ENCODE results near the gene TBX4. TPM values are rescaled to one million over a fixed set of nuclear protein-coding genes. Genes with fewer than 3 reads are reported as not detected.

TBX4 gene
- total RNA-seq, 1 donor from 2014 or later = not detected

DNA sequence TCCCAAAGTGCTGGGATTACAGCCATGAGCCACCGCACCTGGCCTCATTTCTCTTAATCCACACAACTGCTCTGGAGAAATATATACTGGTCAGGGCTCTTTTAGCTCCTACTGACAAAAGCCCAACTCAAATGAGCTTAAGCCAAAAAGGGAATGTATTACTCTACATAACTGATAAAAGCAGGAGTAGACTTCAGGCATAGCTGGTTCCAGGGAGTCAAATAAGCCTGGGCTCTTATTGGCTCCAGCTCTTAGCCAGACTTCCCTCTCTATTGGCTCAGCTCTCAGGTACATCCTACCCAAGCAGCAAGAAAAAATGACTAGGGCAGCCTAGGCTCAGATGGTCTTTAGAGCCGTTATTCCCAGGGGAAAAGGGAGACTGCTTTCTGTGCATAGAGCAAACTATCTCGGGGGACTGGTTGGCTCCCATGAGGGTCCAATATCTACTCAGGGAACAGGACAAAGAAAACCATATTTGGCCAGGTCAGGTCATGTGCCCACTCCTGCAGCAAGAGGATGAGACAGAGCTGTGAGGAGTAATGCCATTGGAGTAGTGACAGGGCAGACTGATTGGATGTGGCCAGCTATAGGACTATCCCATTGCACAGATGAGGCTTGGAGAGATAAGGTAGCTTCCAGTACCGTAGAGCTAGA lies 31.4 kb upstream of the TBX4 start:
- Histone ChIP-seq H3K9ac (no peak overlapping the region), H3K27me3 (peaks cover 52% of the 10 kb centered on the region), H3F3A (ENCODE audit: low read depth) (no peaks in the 10 kb centered on the region), H3K27ac (no peak overlapping the region), H4K20me1 (ENCODE audit: low read depth) (no peaks in the 10 kb centered on the region), H3K4me1 (peaks cover 3% of the 10 kb centered on the region), H3K36me3 (no peaks in the 10 kb centered on the region), H3K79me2 (ENCODE audit: low read depth) (no peaks in the 10 kb centered on the region), H3K9me3 (ENCODE audit: low read depth) (no peaks in the 10 kb centered on the region), H3K4me2 (no peak overlapping the region), H2AFZ (replicated peaks) (no peak overlapping the region), H3K4me3 (no peak overlapping the region)
- TF ChIP-seq EZH2 (IDR thresholded peaks at IDR 0.05) = no peak
- TF ChIP-seq, protein P1, sequence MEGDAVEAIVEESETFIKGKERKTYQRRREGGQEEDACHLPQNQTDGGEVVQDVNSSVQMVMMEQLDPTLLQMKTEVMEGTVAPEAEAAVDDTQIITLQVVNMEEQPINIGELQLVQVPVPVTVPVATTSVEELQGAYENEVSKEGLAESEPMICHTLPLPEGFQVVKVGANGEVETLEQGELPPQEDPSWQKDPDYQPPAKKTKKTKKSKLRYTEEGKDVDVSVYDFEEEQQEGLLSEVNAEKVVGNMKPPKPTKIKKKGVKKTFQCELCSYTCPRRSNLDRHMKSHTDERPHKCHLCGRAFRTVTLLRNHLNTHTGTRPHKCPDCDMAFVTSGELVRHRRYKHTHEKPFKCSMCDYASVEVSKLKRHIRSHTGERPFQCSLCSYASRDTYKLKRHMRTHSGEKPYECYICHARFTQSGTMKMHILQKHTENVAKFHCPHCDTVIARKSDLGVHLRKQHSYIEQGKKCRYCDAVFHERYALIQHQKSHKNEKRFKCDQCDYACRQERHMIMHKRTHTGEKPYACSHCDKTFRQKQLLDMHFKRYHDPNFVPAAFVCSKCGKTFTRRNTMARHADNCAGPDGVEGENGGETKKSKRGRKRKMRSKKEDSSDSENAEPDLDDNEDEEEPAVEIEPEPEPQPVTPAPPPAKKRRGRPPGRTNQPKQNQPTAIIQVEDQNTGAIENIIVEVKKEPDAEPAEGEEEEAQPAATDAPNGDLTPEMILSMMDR (IDR thresholded peaks at IDR 0.05) = no peak
- no peak for TF ChIP-seq EZH2phosphoT487 (IDR thresholded peaks at IDR 0.05)
- H3K4me1 Mint-ChIP-seq = peaks cover 2% of the 10 kb centered on the region
- H3K36me3 Mint-ChIP-seq = no peaks in the 10 kb centered on the region
- peaks cover 11% of the 10 kb centered on the region for H3K27me3 Mint-ChIP-seq (ENCODE audit: insufficient read depth, low read depth)
- no peaks in the 10 kb centered on the region for H3K9me3 Mint-ChIP-seq
- no peak for DNase-seq (ENCODE audit: low spot score)
- no peak overlapping the region for H3K27ac Mint-ChIP-seq
- H3K4me3 Mint-ChIP-seq = no peak overlapping the region

DNA sequence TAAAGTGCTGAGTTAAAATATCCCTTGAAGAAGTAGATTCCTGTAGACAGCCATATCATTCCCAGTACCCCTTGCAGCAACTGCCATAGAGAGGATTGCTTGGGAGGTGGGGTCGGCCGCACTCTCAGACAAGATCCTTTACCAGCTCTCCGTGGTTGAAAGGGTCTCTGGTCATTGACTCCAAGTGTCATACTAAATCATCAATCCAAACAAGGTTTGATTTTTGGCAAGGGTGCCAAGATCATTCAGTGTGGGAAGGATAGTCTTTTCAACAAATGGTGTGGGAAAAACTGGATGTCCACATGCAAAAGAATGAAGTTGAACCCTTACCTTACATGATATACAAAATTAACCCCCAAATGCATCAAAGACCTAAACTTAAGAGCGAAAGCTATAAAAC lies 30.8 kb upstream of the TBX4 start:
- peaks cover 46% of the 10 kb centered on the region for H3K27me3 ChIP-seq
- no peaks in the 10 kb centered on the region for H3K36me3 ChIP-seq
- no peaks in the 10 kb centered on the region for H3K79me2 ChIP-seq (ENCODE audit: low read depth)
- Mint-ChIP-seq H3K4me1 (no peaks in the 10 kb centered on the region), H3K9me3 (no peaks in the 10 kb centered on the region), H3K4me3 (no peak overlapping the region), H3K27me3 (ENCODE audit: insufficient read depth, low read depth) (peaks cover 10% of the 10 kb centered on the region), H3K36me3 (no peaks in the 10 kb centered on the region), H3K27ac (no peak overlapping the region)
- no peak for TF ChIP-seq EZH2phosphoT487 (IDR thresholded peaks at IDR 0.05)
- DNase-seq (ENCODE audit: low spot score) = no peak
- no peaks in the 10 kb centered on the region for H3K9me3 ChIP-seq (ENCODE audit: low read depth)
- no peaks in the 10 kb centered on the region for H3F3A ChIP-seq (ENCODE audit: low read depth)
- H3K9ac ChIP-seq = no peak overlapping the region
- no peak overlapping the region for H2AFZ ChIP-seq (replicated peaks)
- no peak overlapping the region for H3K27ac ChIP-seq
- peaks cover 2% of the 10 kb centered on the region for H3K4me1 ChIP-seq
- H4K20me1 ChIP-seq (ENCODE audit: low read depth) = no peaks in the 10 kb centered on the region
- no peak overlapping the region for H3K4me3 ChIP-seq
- no peak overlapping the region for H3K4me2 ChIP-seq

DNA sequence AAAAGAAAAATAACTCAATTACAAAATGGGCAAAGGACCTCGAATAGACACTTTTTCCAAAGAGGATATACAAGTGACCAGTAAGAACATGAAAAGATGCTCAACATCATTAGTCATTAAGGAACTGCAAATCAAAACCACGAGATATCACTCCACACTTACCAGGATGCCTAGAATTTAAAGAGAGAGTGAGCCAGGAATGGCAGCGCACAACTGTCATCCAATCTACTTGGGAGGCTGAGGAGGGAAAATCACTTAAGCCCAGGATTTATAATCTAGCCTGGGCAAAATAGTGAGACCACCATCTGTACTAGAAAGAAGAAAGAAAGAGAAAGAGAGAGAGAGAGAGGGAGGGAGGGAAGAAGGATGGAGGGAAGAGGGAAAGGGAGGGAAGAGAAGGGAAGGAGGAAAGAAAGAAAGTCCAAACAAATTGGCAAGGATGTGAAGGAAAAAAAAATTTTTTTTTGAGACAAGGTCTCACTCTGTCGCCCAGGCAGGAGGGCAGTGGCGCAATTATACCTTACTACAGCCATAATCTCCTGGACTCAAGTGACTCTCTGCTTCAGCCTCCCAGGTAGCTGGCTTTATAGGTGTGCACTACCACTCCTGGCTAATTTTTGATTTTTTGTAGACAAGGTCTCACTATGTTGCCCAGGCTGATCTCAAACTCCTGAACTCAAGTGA lies 30.0 kb upstream of the TBX4 start:
- no peak overlapping the region for H3K27ac Mint-ChIP-seq
- no peaks in the 10 kb centered on the region for H3K9me3 Mint-ChIP-seq
- no peaks in the 10 kb centered on the region for H4K20me1 ChIP-seq (ENCODE audit: low read depth)
- H3K9me3 ChIP-seq (ENCODE audit: low read depth) = no peaks in the 10 kb centered on the region
- H3K4me3 ChIP-seq = no peak overlapping the region
- DNase-seq (ENCODE audit: low spot score) = no peak
- peaks cover 40% of the 10 kb centered on the region for H3K27me3 ChIP-seq
- no peaks in the 10 kb centered on the region for H3F3A ChIP-seq (ENCODE audit: low read depth)
- H3K4me3 Mint-ChIP-seq = no peak overlapping the region
- TF ChIP-seq EZH2phosphoT487 (IDR thresholded peaks at IDR 0.05) = no peak
- TF ChIP-seq EZH2 (IDR thresholded peaks at IDR 0.05) = no peak
- TF ChIP-seq, protein P1 (IDR thresholded peaks at IDR 0.05) = no peak
- no peaks in the 10 kb centered on the region for H3K36me3 ChIP-seq
- H3K36me3 Mint-ChIP-seq = no peaks in the 10 kb centered on the region
- no peak overlapping the region for H2AFZ ChIP-seq (replicated peaks)
- H3K4me2 ChIP-seq = no peak overlapping the region
- H3K9ac ChIP-seq = no peak overlapping the region
- peaks cover 10% of the 10 kb centered on the region for H3K27me3 Mint-ChIP-seq (ENCODE audit: insufficient read depth, low read depth)
- H3K4me1 Mint-ChIP-seq = no peaks in the 10 kb centered on the region
- no peaks in the 10 kb centered on the region for H3K4me1 ChIP-seq
- no peaks in the 10 kb centered on the region for H3K79me2 ChIP-seq (ENCODE audit: low read depth)
- H3K27ac ChIP-seq = no peak overlapping the region

DNA sequence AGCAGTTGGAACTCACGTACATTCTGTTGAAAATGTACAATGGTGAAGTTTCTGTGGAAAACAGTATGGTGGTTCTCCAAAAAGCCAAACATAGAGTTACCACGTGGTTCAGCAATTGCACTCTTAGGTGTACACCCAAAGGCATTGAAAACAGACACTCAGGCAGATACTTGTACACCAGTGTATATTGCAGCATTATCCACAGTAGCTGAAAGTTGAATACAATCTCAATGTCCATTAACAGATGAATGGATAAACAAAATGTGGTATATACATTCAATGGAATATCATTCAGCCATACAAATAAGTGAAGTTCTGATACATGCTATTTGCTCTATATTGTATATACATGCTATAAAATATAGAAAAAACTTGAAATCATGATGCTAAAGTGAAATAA lies 29.4 kb upstream of the TBX4 start:
- Mint-ChIP-seq H3K9me3 (no peaks in the 10 kb centered on the region), H3K4me3 (no peak overlapping the region), H3K4me1 (no peaks in the 10 kb centered on the region), H3K36me3 (no peaks in the 10 kb centered on the region), H3K27ac (no peak overlapping the region), H3K27me3 (ENCODE audit: insufficient read depth, low read depth) (peaks cover 8% of the 10 kb centered on the region)
- H3K9me3 ChIP-seq (ENCODE audit: low read depth) = no peaks in the 10 kb centered on the region
- H3K79me2 ChIP-seq (ENCODE audit: low read depth) = no peaks in the 10 kb centered on the region
- no peak overlapping the region for H3K9ac ChIP-seq
- H3K4me1 ChIP-seq = no peaks in the 10 kb centered on the region
- peaks cover 34% of the 10 kb centered on the region for H3K27me3 ChIP-seq
- H3K4me3 ChIP-seq = no peak overlapping the region
- H4K20me1 ChIP-seq (ENCODE audit: low read depth) = no peaks in the 10 kb centered on the region
- no peaks in the 10 kb centered on the region for H3K36me3 ChIP-seq
- H3K27ac ChIP-seq = no peak overlapping the region
- DNase-seq (ENCODE audit: low spot score) = no peak
- H3F3A ChIP-seq (ENCODE audit: low read depth) = no peaks in the 10 kb centered on the region
- no peak overlapping the region for H3K4me2 ChIP-seq
- no peak overlapping the region for H2AFZ ChIP-seq (replicated peaks)
- no peak for TF ChIP-seq EZH2 (IDR thresholded peaks at IDR 0.05)
- no peak for TF ChIP-seq EZH2phosphoT487 (IDR thresholded peaks at IDR 0.05)
- TF ChIP-seq, protein P1 (IDR thresholded peaks at IDR 0.05) = no peak
